OCI-LY3 (cell line): ENCODE measurements around the gene MAP4K5.

Source experiments
- H2AFZ ChIP-seq: fragments of 200-600, 300-600 bp; shearing (Covaris generic); 2 replicates; pipeline ENCODE4 v1.6.0; 2014; ENCODE audit warnings: antibody characterized with exemption, low read depth, low read length
- H3K27ac ChIP-seq: fragments of 200-600, 300-600 bp; sonication (generic); 2 replicates; pipeline ENCODE4 v1.5.1; 2014; ENCODE audit warnings: mild to moderate bottlenecking, low read length, moderate library complexity, mixed read lengths
- H3K27me3 ChIP-seq: fragments of 200-600, 300-600 bp; sonication (generic); 2 replicates; pipeline ENCODE4 v1.6.1; 2014; ENCODE audit warnings: low read depth, low read length, mixed read lengths
- H3K36me3 ChIP-seq: fragments of 200-600, 300-600 bp; sonication (generic); replicated peaks from 2 replicates; pipeline ENCODE3; 2014; ENCODE audit warnings: low read depth, low read length, mixed read lengths
- H3K4me1 ChIP-seq: fragments of 300-600, 200-600 bp; sonication (generic); 2 replicates; pipeline ENCODE4 v1.6.1; 2014; ENCODE audit warnings: low read length, mixed read lengths
- H3K4me2 ChIP-seq: fragments of 200-600, 300-600 bp; sonication (generic); 2 replicates; pipeline ENCODE4 v1.6.1; 2014; ENCODE audit warnings: low read length, mixed read lengths
- H3K4me3 ChIP-seq: fragments of 300-600, 200-600 bp; sonication (generic); 2 replicates; pipeline ENCODE4 v1.5.1; 2014; ENCODE audit warnings: antibody characterized with exemption, mild to moderate bottlenecking, low read length, moderate library complexity
- H3K79me2 ChIP-seq: fragments of 300-600, 200-600 bp; shearing (Covaris generic); 2 replicates; pipeline ENCODE4 v1.6.1; 2014; ENCODE audit warnings: mild to moderate bottlenecking, low read length, mixed read lengths
- H3K9ac ChIP-seq: fragments of 300-600, 200-600 bp; shearing (Covaris generic); 2 replicates; pipeline ENCODE4 v1.6.0; 2014; ENCODE audit warnings: mild to moderate bottlenecking, low read length, moderate library complexity
- H3K9me3 ChIP-seq: fragments of 200-600, 300-600 bp; shearing (Covaris generic); 2 replicates; pipeline ENCODE4 v1.6.1; 2014; ENCODE audit warnings: low read length, mixed read lengths; ENCODE audit not compliant: insufficient read depth
- H4K20me1 ChIP-seq: fragments of 200-600, 300-600 bp; sonication (generic); 2 replicates; pipeline ENCODE4 v1.6.1; 2016; ENCODE audit warnings: low read length, mixed read lengths; ENCODE audit not compliant: insufficient read depth
- CTCF ChIP-seq: fragments of 200-600, 300-600 bp; sonication (generic); IDR thresholded peaks from 2 replicates; pipeline ENCODE4 v1.5.1; 2014; ENCODE audit warnings: antibody characterized with exemption, low read length, low read depth
- EZH2phosphoT487 ChIP-seq: fragments of 200-600 bp; shearing (Covaris generic); IDR thresholded peaks from 2 replicates; pipeline ENCODE4 v1.6.1; 2018; ENCODE audit warnings: antibody characterized with exemption, mixed run types, low read depth

Gene MAP4K5

GRCh38 chr14:50399251-50400032 is 132.9 kb downstream of the MAP4K5 start:
- Histone ChIP-seq H3K27ac (no peak overlapping the region), H3K4me2 (no peak overlapping the region), H3K4me1 (peaks cover 25% of the 10 kb centered on the region), H4K20me1 (no peaks in the 10 kb centered on the region), H3K9ac (no peak overlapping the region), H3K9me3 (no peaks in the 10 kb centered on the region), H3K27me3 (no peaks in the 10 kb centered on the region), H3K79me2 (no peaks in the 10 kb centered on the region), H2AFZ (no peak overlapping the region), H3K36me3 (no peaks in the 10 kb centered on the region), H3K4me3 (no peak overlapping the region)
- TF ChIP-seq EZH2phosphoT487 (no peak), CTCF (no peak)

GRCh38 chr14:50398189-50398580 is 134.2 kb downstream of the MAP4K5 start:
- Histone ChIP-seq H3K27me3 (no peaks in the 10 kb centered on the region), H3K36me3 (no peaks in the 10 kb centered on the region), H3K9me3 (no peaks in the 10 kb centered on the region), H3K9ac (no peak overlapping the region), H3K79me2 (no peaks in the 10 kb centered on the region), H4K20me1 (no peaks in the 10 kb centered on the region), H3K4me2 (no peak overlapping the region), H3K4me3 (no peak overlapping the region), H3K27ac (no peak overlapping the region), H2AFZ (no peak overlapping the region), H3K4me1 (peaks cover 29% of the 10 kb centered on the region)
- TF ChIP-seq CTCF, result no peak
- no peak for TF ChIP-seq EZH2phosphoT487

GRCh38 chr14:50397390-50398188 is 134.8 kb downstream of the MAP4K5 start:
- no peaks in the 10 kb centered on the region for H3K9me3 ChIP-seq
- H3K4me3 ChIP-seq, result peak overlapping the region; percentile 93
- H3K27ac ChIP-seq, result no peak overlapping the region
- H3K79me2 ChIP-seq, result no peaks in the 10 kb centered on the region
- no peaks in the 10 kb centered on the region for H4K20me1 ChIP-seq
- peak overlapping the region; percentile 89 for H3K4me2 ChIP-seq
- peaks cover 29% of the 10 kb centered on the region for H3K4me1 ChIP-seq
- H3K36me3 ChIP-seq, result no peaks in the 10 kb centered on the region
- TF ChIP-seq EZH2phosphoT487 (no peak), CTCF (no peak)
- peak overlapping the region; percentile 74 for H3K9ac ChIP-seq
- peak overlapping the region; percentile 91 for H2AFZ ChIP-seq
- no peaks in the 10 kb centered on the region for H3K27me3 ChIP-seq
